SU-DHL-6 (cell line): ENCODE measurements around the gene TBRG1.

Experiments used
- CTCF ChIP-seq: fragments of 200-600 bp; sonication (generic); IDR thresholded peaks from one replicate; pipeline ENCODE4 v1.5.1; 2017; ENCODE audit warnings: antibody characterized with exemption, mild to moderate bottlenecking, low read length, moderate library complexity; ENCODE audit not compliant: insufficient read depth, poor library complexity, severe bottlenecking
- EZH2phosphoT487 ChIP-seq: fragments of 200-600 bp; sonication (generic), shearing (Covaris generic); conservative IDR thresholded peaks from 2 replicates; pipeline ENCODE4 v1.6.1; 2018; ENCODE audit warnings: mild to moderate bottlenecking, antibody characterized with exemption, low read length, moderate library complexity, mixed read lengths

- no peak for TF ChIP-seq CTCF
- TF ChIP-seq EZH2phosphoT487 = no peak
Observed at GRCh38 chr11:124623861-124624525, 1.3 kb downstream of the TBRG1 start.
